Pancreas (tissue), 10 donors: ENCODE results near the gene MTCL1. TPM values are rescaled to one million over a fixed set of nuclear protein-coding genes. Genes with fewer than 3 reads are reported as not detected.

Experiments used
- ATAC-seq, 4 donors: fragments of 200-7000 bp; cut with Tn5 transposase; one replicate each; pipeline versions ENCODE4 v1.8.0 to v1.9.1; 2020; ENCODE audit warnings: mild to moderate bottlenecking in 4 of 4, moderate library complexity in 4 of 4
- DNase-seq, 6 donors: peaks; one replicate each; pipeline ENCODE4 v3.0.0-alpha.2; 2020
- FAIRE-seq: peaks from 2 replicates; lab custom pipeline; 2012; peaks lifted over from hg19 to GRCh38; lab: Jason Lieb, UNC
- H3K27ac ChIP-seq, 4 donors: fragments of 200-600 bp; sonication (generic); 1 replicate in 3 of 4; 2 replicates in 1 of 4; pipeline versions ENCODE4 v1.5.0 to v1.8.0; 2020
- H3K27me3 ChIP-seq, 4 donors: fragments of 200-600 bp; one replicate each; pipeline ENCODE4 v1.8.0; 2021
- H3K36me3 ChIP-seq, 3 donors: fragments of 200-600 bp; sonication (generic) in 1 of 3; one replicate each; pipeline versions ENCODE4 v1.5.0 to v1.8.0; 2020 to 2021
- H3K4me1 ChIP-seq, 3 donors: fragments of 200-600 bp; one replicate each; pipeline ENCODE4 v1.8.0; 2021
- H3K4me3 ChIP-seq, 4 donors: fragments of 200-600 bp; sonication (generic) in 2 of 4; one replicate each; pipeline versions ENCODE4 v1.5.0 to v1.8.0; 2020 to 2021
- H3K9me3 ChIP-seq, 4 donors: fragments of 200-600 bp; one replicate each; pipeline ENCODE4 v1.8.0; 2021
- WGBS, 2 donors: extraction: QIAGEN DNeasy Blood & Tissue Kit; methylation state at CpG; one replicate each; pipeline ENCODE4 v1.1.7; 2013; 5-methylcytosine and 5-hydroxymethylcytosine counted together
- intact Hi-C, 3 donors: fragments of 100-400 bp; cut with DNase I; formaldehyde crosslinking; loops; one replicate each; pipeline versions ENCODE4 v1.11.1 to v1.14.2; 2022
- polyA plus RNA-seq, 2 donors: library from polyadenylated mRNA; stranded (reverse); fragments of 200-250 nt; gene quantifications; one replicate each; pipeline ENCODE4 v1.2.3, GENCODE V29; 2013
- total RNA-seq, 6 donors: library from RNA; stranded (reverse); fragmentation: NEBNext Ultra II Directional in 4 of 6; extraction: Animal tissue kit (Norgen Biotek cat#: 25700) in 4 of 6; gene quantifications; one replicate each; pipeline versions ENCODE4 v1.2.1 to v1.2.4, GENCODE V29; 2021 to 2023
- TF ChIP-seq, protein P1 (sequence below), 4 donors: fragments of 200-600 bp; sonication (generic) in 3 of 4; IDR thresholded peaks; one replicate each; pipeline versions ENCODE4 v1.5.0 to v1.8.0; 2021; ENCODE audit warnings: antibody characterized with exemption in 4 of 4
- donor health status: healthy with polysubstance abuse.
- donor health status: DM: no; HTN: no; CAD: no; lungs with moderate emphysema.
- donor health status: DM: no; HTN: no; CAD: no.
- donor health status: control.
- donor health status: control.
- donor health status: Bipolar disorder and iron deficiency.
- donor health status: DM: yes; HTN: yes; CAD: no.
- donor health status: DM: no; HTN: no; CAD: no.
- donor health status: DM: no; HTN: no; CAD: no.
- donor health status: DM: yes; HTN: yes; CAD: no.

Gene MTCL1
- total and polyA plus RNA-seq, 8 donors: 9.2 to 18.4 (median 12.9) TPM

DNA sequence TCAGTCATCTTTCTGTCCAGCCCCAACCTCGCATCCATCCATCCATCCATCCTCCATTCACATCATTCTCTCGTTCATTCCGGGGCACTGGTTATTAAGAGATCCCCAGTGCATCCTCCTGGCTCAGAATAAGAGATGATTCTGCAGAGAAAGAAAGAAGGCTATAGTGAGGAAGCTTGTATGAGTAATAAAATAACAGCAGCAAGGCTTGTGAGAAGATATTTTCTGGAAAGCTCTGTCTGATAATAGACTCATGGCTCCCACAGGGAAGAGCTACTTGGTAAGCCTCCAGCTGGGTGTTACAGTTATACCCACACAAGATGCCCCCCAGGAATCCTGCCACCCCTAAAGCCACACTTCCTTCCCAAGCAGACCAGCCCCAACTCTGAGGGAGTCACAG is 143.2 kb downstream of the MTCL1 start:
- intact Hi-C loops: no loop called here
- Histone ChIP-seq H3K27ac (no peak overlapping the region), H3K4me1 (no peaks in the 10 kb centered on the region), H3K9me3 (no peaks in the 10 kb centered on the region), H3K4me3 (no peak overlapping the region), H3K27me3 (no peaks in the 10 kb centered on the region), H3K36me3 (no peaks in the 10 kb centered on the region)
- WGBS, 2 donors: 82 to 93% methylated on average over 3 of the region's 3 CpGs
- no peak for ATAC-seq
- DNase-seq: no peak
- TF ChIP-seq, protein P1, sequence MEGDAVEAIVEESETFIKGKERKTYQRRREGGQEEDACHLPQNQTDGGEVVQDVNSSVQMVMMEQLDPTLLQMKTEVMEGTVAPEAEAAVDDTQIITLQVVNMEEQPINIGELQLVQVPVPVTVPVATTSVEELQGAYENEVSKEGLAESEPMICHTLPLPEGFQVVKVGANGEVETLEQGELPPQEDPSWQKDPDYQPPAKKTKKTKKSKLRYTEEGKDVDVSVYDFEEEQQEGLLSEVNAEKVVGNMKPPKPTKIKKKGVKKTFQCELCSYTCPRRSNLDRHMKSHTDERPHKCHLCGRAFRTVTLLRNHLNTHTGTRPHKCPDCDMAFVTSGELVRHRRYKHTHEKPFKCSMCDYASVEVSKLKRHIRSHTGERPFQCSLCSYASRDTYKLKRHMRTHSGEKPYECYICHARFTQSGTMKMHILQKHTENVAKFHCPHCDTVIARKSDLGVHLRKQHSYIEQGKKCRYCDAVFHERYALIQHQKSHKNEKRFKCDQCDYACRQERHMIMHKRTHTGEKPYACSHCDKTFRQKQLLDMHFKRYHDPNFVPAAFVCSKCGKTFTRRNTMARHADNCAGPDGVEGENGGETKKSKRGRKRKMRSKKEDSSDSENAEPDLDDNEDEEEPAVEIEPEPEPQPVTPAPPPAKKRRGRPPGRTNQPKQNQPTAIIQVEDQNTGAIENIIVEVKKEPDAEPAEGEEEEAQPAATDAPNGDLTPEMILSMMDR (IDR thresholded peaks at IDR 0.05): no peak
- no peak for FAIRE-seq

DNA sequence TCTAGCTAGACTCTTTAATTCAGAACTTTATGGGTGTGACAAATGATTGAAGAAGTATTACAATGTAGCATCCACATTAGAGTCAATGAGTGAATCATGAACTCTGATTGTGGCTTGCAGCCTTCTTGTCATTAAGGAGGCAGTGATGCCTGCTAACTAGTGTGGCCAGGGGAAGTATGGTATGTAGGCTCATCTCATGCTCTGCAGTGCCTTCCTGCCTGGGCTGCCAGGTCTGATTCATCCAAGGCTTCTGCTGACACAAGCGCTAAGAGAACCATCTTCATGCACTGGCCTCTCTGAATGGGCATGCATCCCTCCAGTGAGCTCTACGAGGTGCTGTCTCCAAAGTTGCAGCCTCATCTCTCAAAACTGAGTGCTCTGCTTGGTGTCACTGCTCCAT is 144.3 kb downstream of the MTCL1 start:
- 83 to 93% methylated on average over 2 of the region's 2 CpGs for WGBS, 2 donors
- ATAC-seq (no peak), DNase-seq (no peak), FAIRE-seq (no peak)
- Histone ChIP-seq H3K36me3 (no peaks in the 10 kb centered on the region), H3K27ac (no peak overlapping the region), H3K27me3 (no peaks in the 10 kb centered on the region), H3K4me3 (no peak overlapping the region), H3K9me3 (no peaks in the 10 kb centered on the region), H3K4me1 (no peaks in the 10 kb centered on the region)
- intact Hi-C loops: no loop called here
- TF ChIP-seq, protein P1 (IDR thresholded peaks at IDR 0.05): no peak

DNA sequence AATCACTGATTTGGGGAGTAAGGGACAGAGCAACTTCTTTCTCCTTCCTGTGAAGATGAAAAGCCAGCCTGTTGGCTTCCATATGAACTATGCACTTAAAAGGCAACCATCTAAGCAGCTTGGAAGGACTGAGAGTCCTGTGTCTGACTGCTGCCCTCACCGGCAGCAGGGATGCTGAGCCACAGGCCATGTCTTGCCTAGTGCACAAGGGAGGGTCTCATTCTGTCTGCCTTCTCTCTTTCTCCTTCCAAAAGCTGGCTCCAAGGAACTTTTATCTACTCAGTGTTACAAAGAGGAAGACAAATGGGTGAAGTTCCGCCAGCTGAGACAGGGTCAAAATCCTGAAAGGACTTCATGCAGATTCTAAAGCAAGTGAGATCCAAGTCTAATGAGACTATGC is 146.3 kb downstream of the MTCL1 start:
- H3K9me3 ChIP-seq: no peaks in the 10 kb centered on the region
- 86 to 90% methylated on average over 2 of the region's 2 CpGs for WGBS, 2 donors
- intact Hi-C loops: no loop called here
- no peak overlapping the region for H3K4me3 ChIP-seq
- ATAC-seq: no peak
- H3K4me1 ChIP-seq: no peaks in the 10 kb centered on the region
- no peak overlapping the region for H3K27ac ChIP-seq
- TF ChIP-seq, protein P1 (IDR thresholded peaks at IDR 0.05): no peak
- H3K36me3 ChIP-seq: no peaks in the 10 kb centered on the region
- no peaks in the 10 kb centered on the region for H3K27me3 ChIP-seq
- no peak for FAIRE-seq
- no peak for DNase-seq

DNA sequence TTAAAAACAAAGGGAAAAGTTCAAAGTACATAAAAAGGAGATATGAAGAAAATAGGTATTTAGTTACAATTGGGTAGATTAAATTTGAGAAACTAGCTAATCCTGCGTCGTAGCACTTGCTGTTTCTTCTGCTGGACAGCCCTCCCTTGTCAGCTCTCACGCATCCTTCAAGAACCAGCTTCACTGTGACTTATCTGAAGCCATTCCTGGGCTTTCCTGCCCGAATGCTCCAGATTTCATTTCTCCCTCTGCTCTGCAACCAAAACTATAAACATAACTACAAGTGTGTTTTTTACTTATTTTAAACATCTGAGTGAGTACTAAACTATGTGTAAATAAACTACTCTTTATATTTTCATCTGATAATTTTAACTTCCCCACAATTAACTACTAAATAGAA is 149.2 kb downstream of the MTCL1 start:
- no peaks in the 10 kb centered on the region for H3K36me3 ChIP-seq
- H3K4me1 ChIP-seq: no peaks in the 10 kb centered on the region
- intact Hi-C loops: no loop called here
- H3K4me3 ChIP-seq: no peak overlapping the region
- ATAC-seq (no peak), FAIRE-seq (no peak), DNase-seq (no peak)
- 55 to 62% methylated on average over 4 of the region's 4 CpGs for WGBS, 2 donors
- no peak overlapping the region for H3K27ac ChIP-seq
- H3K9me3 ChIP-seq: no peaks in the 10 kb centered on the region
- no peaks in the 10 kb centered on the region for H3K27me3 ChIP-seq
- TF ChIP-seq, protein P1 (IDR thresholded peaks at IDR 0.05): no peak

DNA sequence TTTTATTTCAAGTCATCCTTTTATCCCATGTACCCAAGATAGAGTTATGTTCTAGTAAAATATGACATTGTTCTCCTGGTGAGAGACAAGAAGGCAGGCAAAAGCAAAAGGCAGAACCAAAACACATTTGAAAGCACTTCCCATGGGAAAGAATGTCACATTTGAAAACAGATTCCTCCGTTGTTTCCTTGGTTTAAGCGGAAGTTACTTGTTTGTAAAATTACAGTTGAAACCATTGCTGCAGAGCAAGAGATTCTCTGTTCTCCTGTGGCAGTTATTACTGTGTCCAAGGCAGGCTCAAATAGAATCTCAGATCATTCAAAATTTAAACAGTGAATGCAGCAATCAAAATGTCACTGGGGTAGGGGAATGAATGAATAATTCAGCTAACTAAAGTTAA is 149.6 kb downstream of the MTCL1 start:
- Histone ChIP-seq H3K9me3 (no peaks in the 10 kb centered on the region), H3K36me3 (no peaks in the 10 kb centered on the region), H3K27ac (no peak overlapping the region), H3K4me1 (no peaks in the 10 kb centered on the region), H3K27me3 (no peaks in the 10 kb centered on the region), H3K4me3 (no peak overlapping the region)
- DNase-seq: no peak
- TF ChIP-seq, protein P1 (IDR thresholded peaks at IDR 0.05): no peak
- intact Hi-C loops: no loop called here
- WGBS, 2 donors: 41 to 46% methylated on average over 2 of the region's 2 CpGs
- no peak for ATAC-seq
- FAIRE-seq: no peak
